PC-9 (cell line): ENCODE measurements around the gene ZFP91.

Experiments
- EZH2 ChIP-seq: fragments of 200-600 bp; sonication (generic); IDR thresholded peaks from 2 replicates; pipeline ENCODE4 v1.8.0; 2017; ENCODE audit warnings: antibody characterized with exemption, low read depth
- TF ChIP-seq, protein P1 (sequence below): fragments of 200-600 bp; sonication (generic); conservative IDR thresholded peaks from 2 replicates; pipeline ENCODE4 v1.6.1; 2017; ENCODE audit warnings: mixed run types, antibody characterized with exemption, mild to moderate bottlenecking, moderate library complexity

GRCh38 chr11:58546841-58547240, 32.0 kb upstream of the ZFP91 start:
- TF ChIP-seq, protein P1, sequence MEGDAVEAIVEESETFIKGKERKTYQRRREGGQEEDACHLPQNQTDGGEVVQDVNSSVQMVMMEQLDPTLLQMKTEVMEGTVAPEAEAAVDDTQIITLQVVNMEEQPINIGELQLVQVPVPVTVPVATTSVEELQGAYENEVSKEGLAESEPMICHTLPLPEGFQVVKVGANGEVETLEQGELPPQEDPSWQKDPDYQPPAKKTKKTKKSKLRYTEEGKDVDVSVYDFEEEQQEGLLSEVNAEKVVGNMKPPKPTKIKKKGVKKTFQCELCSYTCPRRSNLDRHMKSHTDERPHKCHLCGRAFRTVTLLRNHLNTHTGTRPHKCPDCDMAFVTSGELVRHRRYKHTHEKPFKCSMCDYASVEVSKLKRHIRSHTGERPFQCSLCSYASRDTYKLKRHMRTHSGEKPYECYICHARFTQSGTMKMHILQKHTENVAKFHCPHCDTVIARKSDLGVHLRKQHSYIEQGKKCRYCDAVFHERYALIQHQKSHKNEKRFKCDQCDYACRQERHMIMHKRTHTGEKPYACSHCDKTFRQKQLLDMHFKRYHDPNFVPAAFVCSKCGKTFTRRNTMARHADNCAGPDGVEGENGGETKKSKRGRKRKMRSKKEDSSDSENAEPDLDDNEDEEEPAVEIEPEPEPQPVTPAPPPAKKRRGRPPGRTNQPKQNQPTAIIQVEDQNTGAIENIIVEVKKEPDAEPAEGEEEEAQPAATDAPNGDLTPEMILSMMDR, result no peak
- no peak for TF ChIP-seq EZH2
